ENCODE measurements around the gene TAOK1.
"Not testable (repeated sequence)": the region's sequence is repeated elsewhere in the genome, so short reads cannot be mapped to it uniquely, and the experiment has no call there.

Gene TAOK1

GRCh38 chr17:29389982-29390850 lies at the start of gene TAOK1:
TAOK1 (plus strand) TSS chr17:29390363; CDS start chr17:29451549, 61,186 bp downstream.
- no peaks in the 10 kb centered on the region for H3K9me3 ChIP-seq (ENCODE audit: low read length)
- peaks cover 2% of the 10 kb centered on the region for H3K36me3 ChIP-seq (ENCODE audit: insufficient read depth, low read length)
- peaks cover 28% of the 10 kb centered on the region for H3K4me1 ChIP-seq (ENCODE audit: insufficient read depth, low read length)
- H2AFZ ChIP-seq (ENCODE audit: low read depth, low read length), result peak within 1 kb of the TSS; percentile 63
- H3K27me3 ChIP-seq (ENCODE audit: insufficient read depth, low read length), result no peaks in the 10 kb centered on the region
- H3K4me3 ChIP-seq (ENCODE audit: low read length), result peak within 1 kb of the TSS; percentile 95

- Histone ChIP-seq H3K36me3 (ENCODE audit: insufficient read depth, low read length) (no peaks in the 10 kb centered on the region), H3K4me1 (ENCODE audit: insufficient read depth, low read length) (no peaks in the 10 kb centered on the region), H3K4me3 (ENCODE audit: low read length) (no peak overlapping the region), H3K27me3 (ENCODE audit: insufficient read depth, low read length) (no peaks in the 10 kb centered on the region), H3K9me3 (ENCODE audit: low read length) (no peaks in the 10 kb centered on the region), H2AFZ (ENCODE audit: low read depth, low read length) (no peak overlapping the region)
These were observed 48.4 kb upstream of the TAOK1 start for GRCh38 chr17:29341726-29342125.

- Histone ChIP-seq H3K4me1 (ENCODE audit: insufficient read depth, low read length) (no peaks in the 10 kb centered on the region), H3K4me3 (ENCODE audit: low read length) (no peak overlapping the region), H3K27me3 (ENCODE audit: insufficient read depth, low read length) (no peaks in the 10 kb centered on the region), H3K9me3 (ENCODE audit: low read length) (no peaks in the 10 kb centered on the region), H3K36me3 (ENCODE audit: insufficient read depth, low read length) (no peaks in the 10 kb centered on the region), H2AFZ (ENCODE audit: low read depth, low read length) (no peak overlapping the region)
These were observed 47.9 kb upstream of the TAOK1 start for GRCh38 chr17:29342158-29342765.

- Histone ChIP-seq H3K36me3 (ENCODE audit: insufficient read depth, low read length) (no peaks in the 10 kb centered on the region), H3K9me3 (ENCODE audit: low read length) (no peaks in the 10 kb centered on the region), H3K4me3 (ENCODE audit: low read length) (no peak overlapping the region), H3K4me1 (ENCODE audit: insufficient read depth, low read length) (no peaks in the 10 kb centered on the region), H2AFZ (ENCODE audit: low read depth, low read length) (no peak overlapping the region), H3K27me3 (ENCODE audit: insufficient read depth, low read length) (no peaks in the 10 kb centered on the region)
These were observed 45.8 kb upstream of the TAOK1 start for GRCh38 chr17:29344201-29344856.

GRCh38 chr17:29345066-29345465 lies 45.1 kb upstream of the TAOK1 start:
- no peaks in the 10 kb centered on the region for H3K4me1 ChIP-seq (ENCODE audit: insufficient read depth, low read length)
- H2AFZ ChIP-seq (ENCODE audit: low read depth, low read length), result no peak overlapping the region
- no peaks in the 10 kb centered on the region for H3K27me3 ChIP-seq (ENCODE audit: insufficient read depth, low read length)
- no peaks in the 10 kb centered on the region for H3K36me3 ChIP-seq (ENCODE audit: insufficient read depth, low read length)
- no peaks in the 10 kb centered on the region for H3K9me3 ChIP-seq (ENCODE audit: low read length)
- no peak overlapping the region for H3K4me3 ChIP-seq (ENCODE audit: low read length)

- not testable (repeated sequence) for H3K9me3 ChIP-seq (ENCODE audit: low read length); H3K27me3 ChIP-seq (ENCODE audit: insufficient read depth, low read length); H3K36me3 ChIP-seq (ENCODE audit: insufficient read depth, low read length); H3K4me3 ChIP-seq (ENCODE audit: low read length); H2AFZ ChIP-seq (ENCODE audit: low read depth, low read length); H3K4me1 ChIP-seq (ENCODE audit: insufficient read depth, low read length)
These were observed 44.7 kb upstream of the TAOK1 start for GRCh38 chr17:29345470-29345869.

GRCh38 chr17:29346462-29346861 lies 43.7 kb upstream of the TAOK1 start:
- Histone ChIP-seq H3K27me3 (ENCODE audit: insufficient read depth, low read length) (no peaks in the 10 kb centered on the region), H3K4me1 (ENCODE audit: insufficient read depth, low read length) (no peaks in the 10 kb centered on the region), H3K9me3 (ENCODE audit: low read length) (no peaks in the 10 kb centered on the region), H3K4me3 (ENCODE audit: low read length) (no peak overlapping the region), H3K36me3 (ENCODE audit: insufficient read depth, low read length) (no peaks in the 10 kb centered on the region), H2AFZ (ENCODE audit: low read depth, low read length) (no peak overlapping the region)

- Histone ChIP-seq H3K36me3 (ENCODE audit: insufficient read depth, low read length) (no peaks in the 10 kb centered on the region), H3K4me1 (ENCODE audit: insufficient read depth, low read length) (no peaks in the 10 kb centered on the region), H3K9me3 (ENCODE audit: low read length) (no peaks in the 10 kb centered on the region), H2AFZ (ENCODE audit: low read depth, low read length) (no peak overlapping the region), H3K4me3 (ENCODE audit: low read length) (no peak overlapping the region), H3K27me3 (ENCODE audit: insufficient read depth, low read length) (no peaks in the 10 kb centered on the region)
These were observed 42.1 kb upstream of the TAOK1 start for GRCh38 chr17:29347831-29348629.

GRCh38 chr17:29349409-29349808 lies 40.8 kb upstream of the TAOK1 start:
- Histone ChIP-seq H3K4me3 (ENCODE audit: low read length) (no peak overlapping the region), H3K36me3 (ENCODE audit: insufficient read depth, low read length) (no peaks in the 10 kb centered on the region), H3K4me1 (ENCODE audit: insufficient read depth, low read length) (no peaks in the 10 kb centered on the region), H3K9me3 (ENCODE audit: low read length) (no peaks in the 10 kb centered on the region), H3K27me3 (ENCODE audit: insufficient read depth, low read length) (no peaks in the 10 kb centered on the region), H2AFZ (ENCODE audit: low read depth, low read length) (no peak overlapping the region)

GRCh38 chr17:29352146-29352545 lies 38.0 kb upstream of the TAOK1 start:
- no peak overlapping the region for H3K4me3 ChIP-seq (ENCODE audit: low read length)
- H3K27me3 ChIP-seq (ENCODE audit: insufficient read depth, low read length), result no peaks in the 10 kb centered on the region
- no peak overlapping the region for H2AFZ ChIP-seq (ENCODE audit: low read depth, low read length)
- H3K4me1 ChIP-seq (ENCODE audit: insufficient read depth, low read length), result no peaks in the 10 kb centered on the region
- no peaks in the 10 kb centered on the region for H3K9me3 ChIP-seq (ENCODE audit: low read length)
- H3K36me3 ChIP-seq (ENCODE audit: insufficient read depth, low read length), result no peaks in the 10 kb centered on the region

GRCh38 chr17:29357232-29357631 lies 32.9 kb upstream of the TAOK1 start:
- H3K27me3 ChIP-seq (ENCODE audit: insufficient read depth, low read length), result no peaks in the 10 kb centered on the region
- no peak overlapping the region for H2AFZ ChIP-seq (ENCODE audit: low read depth, low read length)

GRCh38 chr17:29357821-29358232 lies 32.3 kb upstream of the TAOK1 start:
- H3K27me3 ChIP-seq (ENCODE audit: insufficient read depth, low read length), result no peaks in the 10 kb centered on the region
- H3K36me3 ChIP-seq (ENCODE audit: insufficient read depth, low read length), result no peaks in the 10 kb centered on the region
- no peak overlapping the region for H2AFZ ChIP-seq (ENCODE audit: low read depth, low read length)
- no peaks in the 10 kb centered on the region for H3K4me1 ChIP-seq (ENCODE audit: insufficient read depth, low read length)
- H3K9me3 ChIP-seq (ENCODE audit: low read length), result no peaks in the 10 kb centered on the region
- H3K4me3 ChIP-seq (ENCODE audit: low read length), result no peak overlapping the region

More at GRCh38 chr17:29357232-29357631, 32.9 kb upstream of the TAOK1 start:
- no peaks in the 10 kb centered on the region for H3K4me1 ChIP-seq (ENCODE audit: insufficient read depth, low read length)
- H3K4me3 ChIP-seq (ENCODE audit: low read length), result no peak overlapping the region
- no peaks in the 10 kb centered on the region for H3K36me3 ChIP-seq (ENCODE audit: insufficient read depth, low read length)
- no peaks in the 10 kb centered on the region for H3K9me3 ChIP-seq (ENCODE audit: low read length)
